Activated B cell treated with CpG ODN at 0.5 μM for 24 hours (primary cell): ENCODE data around the gene USP22. TPM values are rescaled to one million over a fixed set of nuclear protein-coding genes. Genes with fewer than 3 reads are reported as not detected.

Source experiments
- ATAC-seq: fragments of 200-7000 bp; cut with Tn5 transposase; one replicate; pipeline ENCODE4 v1.10.0; 2021; ENCODE audit warnings: low read depth, mild to moderate bottlenecking, moderate library complexity
- CTCF ChIA-PET: fragments of 350-600 bp; sonication (Branson Sonifier 250); formaldehyde crosslinking; loops from one replicate; lab custom pipeline; 2021; ENCODE audit warnings: antibody characterized with exemption; lab: Charles Lee
- POLR2A ChIA-PET: fragments of 350-600 bp; sonication (Branson Sonifier 250); formaldehyde crosslinking; loops from one replicate; lab custom pipeline; 2021; ENCODE audit warnings: antibody characterized with exemption; lab: Charles Lee
- DNase-seq: peaks from one replicate; pipeline ENCODE4 v3.0.0; 2022
- H3K27ac Mint-ChIP-seq: one replicate; pipeline ENCODE4 v1.8.0; 2020; ENCODE audit warnings: mixed read lengths
- H3K27me3 Mint-ChIP-seq: one replicate; pipeline ENCODE4 v1.8.0; 2021; ENCODE audit warnings: mixed read lengths
- H3K36me3 Mint-ChIP-seq: one replicate; pipeline ENCODE4 v1.8.0; 2021; ENCODE audit warnings: low read depth, mixed read lengths
- H3K4me1 Mint-ChIP-seq: one replicate; pipeline ENCODE4 v1.8.0; 2021; ENCODE audit warnings: mixed read lengths
- H3K4me3 Mint-ChIP-seq: one replicate; pipeline ENCODE4 v1.8.0; 2020; ENCODE audit warnings: mild to moderate bottlenecking, mixed read lengths
- H3K9me3 Mint-ChIP-seq: one replicate; pipeline ENCODE4 v1.8.0; 2020; ENCODE audit warnings: mixed read lengths
- intact Hi-C: fragments of 100-400 bp; cut with micrococcal nuclease; formaldehyde crosslinking; loops from one replicate; pipeline ENCODE4 v1.15.1; 2024
- total RNA-seq: library from RNA; stranded (reverse); gene quantifications from 2 replicates; pipeline ENCODE4 v1.2.3, GENCODE V29; 2022
- TF ChIP-seq, protein P1 (sequence below): fragments of 200-600 bp; IDR thresholded peaks from one replicate; pipeline ENCODE4 v1.8.0; 2022; ENCODE audit warnings: antibody characterized with exemption, mild to moderate bottlenecking

Gene USP22
- total RNA-seq, 1 donor from 2014 or later, result 156 TPM

- DNase-seq (no peak), ATAC-seq (no peak)
- Mint-ChIP-seq H3K27me3 (no peaks in the 10 kb centered on the region), H3K9me3 (no peaks in the 10 kb centered on the region), H3K4me1 (peaks cover 2% of the 10 kb centered on the region), H3K27ac (no peak overlapping the region), H3K36me3 (no peaks in the 10 kb centered on the region), H3K4me3 (no peak overlapping the region)
- intact Hi-C loops, result loop anchor here (1.0 to 2.0 kb wide), 2 partner anchors 20 to 871 kb away; no protein-coding TSS in a partner anchor
- CTCF ChIA-PET, result no interaction called here
- TF ChIP-seq, protein P1, sequence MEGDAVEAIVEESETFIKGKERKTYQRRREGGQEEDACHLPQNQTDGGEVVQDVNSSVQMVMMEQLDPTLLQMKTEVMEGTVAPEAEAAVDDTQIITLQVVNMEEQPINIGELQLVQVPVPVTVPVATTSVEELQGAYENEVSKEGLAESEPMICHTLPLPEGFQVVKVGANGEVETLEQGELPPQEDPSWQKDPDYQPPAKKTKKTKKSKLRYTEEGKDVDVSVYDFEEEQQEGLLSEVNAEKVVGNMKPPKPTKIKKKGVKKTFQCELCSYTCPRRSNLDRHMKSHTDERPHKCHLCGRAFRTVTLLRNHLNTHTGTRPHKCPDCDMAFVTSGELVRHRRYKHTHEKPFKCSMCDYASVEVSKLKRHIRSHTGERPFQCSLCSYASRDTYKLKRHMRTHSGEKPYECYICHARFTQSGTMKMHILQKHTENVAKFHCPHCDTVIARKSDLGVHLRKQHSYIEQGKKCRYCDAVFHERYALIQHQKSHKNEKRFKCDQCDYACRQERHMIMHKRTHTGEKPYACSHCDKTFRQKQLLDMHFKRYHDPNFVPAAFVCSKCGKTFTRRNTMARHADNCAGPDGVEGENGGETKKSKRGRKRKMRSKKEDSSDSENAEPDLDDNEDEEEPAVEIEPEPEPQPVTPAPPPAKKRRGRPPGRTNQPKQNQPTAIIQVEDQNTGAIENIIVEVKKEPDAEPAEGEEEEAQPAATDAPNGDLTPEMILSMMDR, result no peak
- POLR2A ChIA-PET, result no interaction called here
Measured at GRCh38 chr17:20991276-20992037, 51.4 kb downstream of the USP22 start.

GRCh38 chr17:20989991-20990855, 52.6 kb downstream of the USP22 start:
- TF ChIP-seq, protein P1, result no peak
- Mint-ChIP-seq H3K4me1 (peaks cover 2% of the 10 kb centered on the region), H3K9me3 (no peaks in the 10 kb centered on the region), H3K27me3 (no peaks in the 10 kb centered on the region), H3K36me3 (no peaks in the 10 kb centered on the region), H3K4me3 (no peak overlapping the region), H3K27ac (no peak overlapping the region)
- intact Hi-C loops, result no loop called here
- ChIA-PET CTCF (no interaction called here), POLR2A (no interaction called here)
- ATAC-seq, result no peak
- DNase-seq, result no peak

- no peak overlapping the region for H3K27ac Mint-ChIP-seq
- H3K4me1 Mint-ChIP-seq, result peaks cover 2% of the 10 kb centered on the region
Measured at GRCh38 chr17:20989481-20989880, 53.3 kb downstream of the USP22 start.

DNA sequence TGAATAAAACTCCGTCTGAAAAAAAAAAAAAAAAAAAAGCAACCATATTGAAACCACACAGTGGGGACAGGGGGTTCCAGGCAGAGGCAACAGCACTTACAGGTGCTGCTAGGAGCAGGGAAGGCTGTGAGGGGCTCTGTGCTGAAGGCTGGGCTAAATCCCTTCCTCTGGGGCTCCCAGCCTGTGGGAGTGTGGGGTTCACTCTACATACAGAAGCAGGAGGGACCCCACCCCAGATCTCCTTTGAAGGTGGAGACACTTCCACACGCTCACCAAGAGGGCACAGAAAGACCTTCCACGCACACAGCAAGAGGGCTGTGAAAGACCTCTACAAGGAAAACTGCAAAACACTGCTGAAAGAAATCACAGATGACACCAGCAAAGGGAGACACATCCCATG, 53.9 kb downstream of the USP22 start:
- Mint-ChIP-seq H3K4me3 (no peak overlapping the region), H3K4me1 (peaks cover 2% of the 10 kb centered on the region), H3K36me3 (no peaks in the 10 kb centered on the region), H3K27me3 (no peaks in the 10 kb centered on the region), H3K27ac (no peak overlapping the region), H3K9me3 (no peaks in the 10 kb centered on the region)
- ChIA-PET CTCF (no interaction called here), POLR2A (no interaction called here)
- TF ChIP-seq, protein P1, result no peak
- intact Hi-C loops, result no loop called here
- no peak for DNase-seq
- no peak for ATAC-seq

More at GRCh38 chr17:20989481-20989880, 53.3 kb downstream of the USP22 start:
- ChIA-PET CTCF (no interaction called here), POLR2A (no interaction called here)
- TF ChIP-seq, protein P1, result no peak
- H3K36me3 Mint-ChIP-seq, result no peaks in the 10 kb centered on the region
- no peak for ATAC-seq
- H3K27me3 Mint-ChIP-seq, result no peaks in the 10 kb centered on the region
- intact Hi-C loops, result no loop called here
- no peaks in the 10 kb centered on the region for H3K9me3 Mint-ChIP-seq
- H3K4me3 Mint-ChIP-seq, result no peak overlapping the region
- no peak for DNase-seq

- CTCF ChIA-PET, result no interaction called here
- ATAC-seq, result no peak
- POLR2A ChIA-PET, result no interaction called here
- Mint-ChIP-seq H3K27ac (no peak overlapping the region), H3K9me3 (no peaks in the 10 kb centered on the region), H3K4me3 (no peak overlapping the region), H3K36me3 (no peaks in the 10 kb centered on the region), H3K4me1 (peaks cover under 1% of the 10 kb centered on the region), H3K27me3 (no peaks in the 10 kb centered on the region)
- no peak for DNase-seq
- intact Hi-C loops, result no loop called here
- TF ChIP-seq, protein P1, result no peak
Measured at GRCh38 chr17:20988001-20988636, 54.7 kb downstream of the USP22 start.
